Esophagus squamous epithelium (tissue), 4 donors: ENCODE results near the gene SPECC1L.

Experiments used
- POLR2A ChIP-seq, 4 donors: fragments of 450-650 bp; IDR thresholded peaks; one replicate each; pipeline ENCODE4 v1.6.1; 2017; ENCODE audit warnings: antibody characterized with exemption in 4 of 4, mild to moderate bottlenecking in 4 of 4, moderate library complexity in 3 of 4
- TF ChIP-seq, protein P1 (sequence below), 6 experiments: fragments of 450-650 bp in 4 of 6; fragments of 200-600 bp in 2 of 6; sonication (generic) in 2 of 6; IDR thresholded peaks; one replicate each; pipeline ENCODE4 v1.5.1; 2016 to 2019; ENCODE audit warnings: antibody characterized with exemption in 6 of 6, mild to moderate bottlenecking in 4 of 6, moderate library complexity in 4 of 6

- TF ChIP-seq POLR2A (IDR thresholded peaks at IDR 0.05): no peak
- TF ChIP-seq, protein P1, sequence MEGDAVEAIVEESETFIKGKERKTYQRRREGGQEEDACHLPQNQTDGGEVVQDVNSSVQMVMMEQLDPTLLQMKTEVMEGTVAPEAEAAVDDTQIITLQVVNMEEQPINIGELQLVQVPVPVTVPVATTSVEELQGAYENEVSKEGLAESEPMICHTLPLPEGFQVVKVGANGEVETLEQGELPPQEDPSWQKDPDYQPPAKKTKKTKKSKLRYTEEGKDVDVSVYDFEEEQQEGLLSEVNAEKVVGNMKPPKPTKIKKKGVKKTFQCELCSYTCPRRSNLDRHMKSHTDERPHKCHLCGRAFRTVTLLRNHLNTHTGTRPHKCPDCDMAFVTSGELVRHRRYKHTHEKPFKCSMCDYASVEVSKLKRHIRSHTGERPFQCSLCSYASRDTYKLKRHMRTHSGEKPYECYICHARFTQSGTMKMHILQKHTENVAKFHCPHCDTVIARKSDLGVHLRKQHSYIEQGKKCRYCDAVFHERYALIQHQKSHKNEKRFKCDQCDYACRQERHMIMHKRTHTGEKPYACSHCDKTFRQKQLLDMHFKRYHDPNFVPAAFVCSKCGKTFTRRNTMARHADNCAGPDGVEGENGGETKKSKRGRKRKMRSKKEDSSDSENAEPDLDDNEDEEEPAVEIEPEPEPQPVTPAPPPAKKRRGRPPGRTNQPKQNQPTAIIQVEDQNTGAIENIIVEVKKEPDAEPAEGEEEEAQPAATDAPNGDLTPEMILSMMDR (IDR thresholded peaks at IDR 0.05): no peak
These were observed 110.2 kb downstream of the SPECC1L start for GRCh38 chr22:24380905-24381230.
